Mesenchymal stem cell (in vitro differentiated cells and primary cell): Measurements from ENCODE around the gene KBTBD12.

Experiments used
- DNase-seq: peaks from one replicate; pipeline ENCODE4 v3.0.0-alpha.2; 2013
- H2AFZ ChIP-seq: one replicate; pipeline ENCODE4 v1.6.1; 2013; ENCODE audit warnings: low read depth, mild to moderate bottlenecking, control low read depth, inconsistent platforms, low read length, moderate library complexity
- H2AK5ac ChIP-seq: 2 replicates; pipeline ENCODE4 v1.6.1; 2013; ENCODE audit warnings: low read length, moderate library complexity, mild to moderate bottlenecking, inconsistent platforms; ENCODE audit not compliant: severe bottlenecking
- H2BK120ac ChIP-seq: one replicate; pipeline ENCODE4 v1.6.1; 2013; ENCODE audit warnings: low read depth, mild to moderate bottlenecking, inconsistent platforms, low read length, moderate library complexity
- H2BK12ac ChIP-seq, 2 experiments: one replicate each; pipeline ENCODE4 v1.6.1; 2013; ENCODE audit warnings: inconsistent platforms in 2 of 2, low read length in 2 of 2, mild to moderate bottlenecking in 2 of 2, moderate library complexity in 2 of 2, control low read depth in 1 of 2
- H2BK15ac ChIP-seq: one replicate; pipeline ENCODE4 v1.6.1; 2013; ENCODE audit warnings: mild to moderate bottlenecking, low read depth, inconsistent platforms; ENCODE audit not compliant: poor library complexity, severe bottlenecking
- H2BK5ac ChIP-seq: 2 replicates; pipeline ENCODE4 v1.6.1; 2013; ENCODE audit warnings: low read depth, mild to moderate bottlenecking, low read length, control low read depth, inconsistent platforms; ENCODE audit not compliant: poor library complexity, severe bottlenecking
- H3K14ac ChIP-seq, 2 experiments: one replicate each; pipeline ENCODE4 v1.6.1; 2013; ENCODE audit warnings: inconsistent platforms in 2 of 2, low read length in 2 of 2, control low read depth in 1 of 2, mild to moderate bottlenecking in 1 of 2, moderate library complexity in 1 of 2
- H3K18ac ChIP-seq, 2 experiments: one replicate each; pipeline ENCODE4 v1.6.1; 2013; ENCODE audit warnings: inconsistent platforms in 2 of 2, low read length in 2 of 2, control low read depth in 1 of 2, low read depth in 1 of 2, mild to moderate bottlenecking in 1 of 2
- H3K23ac ChIP-seq, 2 experiments: one replicate each; pipeline ENCODE4 v1.6.1; 2013; ENCODE audit warnings: inconsistent platforms in 2 of 2, low read length in 2 of 2, mild to moderate bottlenecking in 2 of 2, moderate library complexity in 2 of 2, control low read depth in 1 of 2
- H3K27ac ChIP-seq: 2 replicates; pipeline ENCODE4 v1.5.1; 2013; ENCODE audit warnings: mild to moderate bottlenecking, moderate library complexity, low read length, control low read depth, inconsistent platforms; ENCODE audit not compliant: poor library complexity, severe bottlenecking
- H3K27me3 ChIP-seq, 2 experiments: 2 replicates each; pipeline versions ENCODE4 v1.6.1 to v1.7.0; 2013; ENCODE audit warnings: low read length in 2 of 2, mild to moderate bottlenecking in 2 of 2, moderate library complexity in 2 of 2, control low read depth in 1 of 2, inconsistent platforms in 1 of 2; ENCODE audit not compliant: control insufficient read depth in 1 of 2, insufficient read depth in 1 of 2
- H3K36me3 ChIP-seq, 2 experiments: 2 replicates each; pipeline versions ENCODE4 v1.6.1 to v1.7.0; 2013; ENCODE audit warnings: low read length in 2 of 2, control low read depth in 1 of 2, inconsistent platforms in 1 of 2, low read depth in 1 of 2, mild to moderate bottlenecking in 1 of 2; ENCODE audit not compliant: insufficient read depth in 2 of 2, control insufficient read depth in 1 of 2
- H3K4ac ChIP-seq, 2 experiments: one replicate each; pipeline ENCODE4 v1.6.1; 2013; ENCODE audit warnings: inconsistent platforms in 2 of 2, low read length in 2 of 2, mild to moderate bottlenecking in 2 of 2, moderate library complexity in 2 of 2, control low read depth in 1 of 2, low read depth in 1 of 2
- H3K4me1 ChIP-seq: 2 replicates; pipeline ENCODE4 v1.6.1; 2013; ENCODE audit warnings: low read depth, low read length, control low read depth; ENCODE audit not compliant: control insufficient read depth, insufficient read depth
- H3K4me2 ChIP-seq: 2 replicates; pipeline ENCODE4 v1.6.1; 2013; ENCODE audit warnings: low read length, mild to moderate bottlenecking, inconsistent platforms; ENCODE audit not compliant: poor library complexity, severe bottlenecking
- H3K4me3 ChIP-seq, 2 experiments: 2 replicates each; pipeline versions ENCODE4 v1.5.1 to v1.7.0; 2013; ENCODE audit warnings: low read length in 2 of 2, mild to moderate bottlenecking in 2 of 2, control low read depth in 1 of 2, low read depth in 1 of 2; ENCODE audit not compliant: insufficient read depth in 1 of 2
- H3K79me1 ChIP-seq: replicated peaks from 2 replicates; pipeline ENCODE4 v1.6.1; 2013; ENCODE audit warnings: mild to moderate bottlenecking, control low read depth, low read length, inconsistent platforms; ENCODE audit not compliant: poor library complexity, severe bottlenecking
- H3K9ac ChIP-seq: 2 replicates; pipeline ENCODE4 v1.7.0; 2013; ENCODE audit warnings: mild to moderate bottlenecking, low read length, moderate library complexity
- H3K9me3 ChIP-seq: 2 replicates; pipeline ENCODE4 v1.7.0; 2013; ENCODE audit warnings: mild to moderate bottlenecking, low read length; ENCODE audit not compliant: control insufficient read depth
- H4K8ac ChIP-seq: one replicate; pipeline ENCODE4 v1.6.1; 2013; ENCODE audit warnings: inconsistent platforms, mild to moderate bottlenecking, low read length, moderate library complexity
- H4K91ac ChIP-seq: one replicate; pipeline ENCODE4 v1.6.1; 2013; ENCODE audit warnings: mild to moderate bottlenecking, low read length, inconsistent platforms
- WGBS: methylation state at CpG from one replicate; pipeline ENCODE4 v1.1.7; 2013; ENCODE audit warnings: mixed read lengths; 5-methylcytosine and 5-hydroxymethylcytosine counted together

KBTBD12 gene

DNA sequence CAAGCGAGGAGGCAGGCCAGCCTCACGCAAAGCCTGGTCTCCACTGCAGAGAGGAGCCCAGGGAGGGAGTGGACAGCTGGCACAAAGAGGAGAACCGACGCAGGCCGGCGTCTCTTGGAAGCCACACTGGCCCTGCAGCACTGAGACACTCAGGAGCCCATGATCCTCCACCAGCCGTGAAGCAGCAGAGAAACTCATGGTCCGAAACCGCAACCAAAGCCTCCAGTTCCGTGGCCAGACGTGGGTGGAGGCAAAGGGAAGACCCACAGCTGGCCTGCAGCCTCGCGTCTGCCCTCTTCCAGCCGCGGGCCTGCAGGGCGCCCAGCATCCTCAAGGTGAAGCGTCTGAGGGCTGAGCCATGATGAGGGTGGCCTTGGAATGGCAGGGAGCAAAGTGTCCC lies 75.0 kb downstream of the KBTBD12 start:
- no peak overlapping the region for H2BK15ac ChIP-seq
- H4K91ac ChIP-seq, result no peak overlapping the region
- H2AFZ ChIP-seq, result no peak overlapping the region
- H3K4me2 ChIP-seq, result no peak overlapping the region
- H3K36me3 ChIP-seq, result no peaks in the 10 kb centered on the region
- no peak overlapping the region for H3K23ac ChIP-seq
- H3K27me3 ChIP-seq, result peaks cover 27 to 48% of the 10 kb centered on the region in 2 experiments
- no peak overlapping the region for H2BK120ac ChIP-seq
- WGBS, result 85% methylated on average over 17 of the region's 17 CpGs
- no peak overlapping the region for H2BK5ac ChIP-seq
- no peaks in the 10 kb centered on the region for H3K79me1 ChIP-seq
- no peak overlapping the region for H2AK5ac ChIP-seq
- no peak overlapping the region for H3K4ac ChIP-seq
- no peak for DNase-seq
- H4K8ac ChIP-seq, result no peak overlapping the region
- no peaks in the 10 kb centered on the region for H3K9me3 ChIP-seq
- no peak overlapping the region for H3K27ac ChIP-seq
- no peak overlapping the region for H3K4me3 ChIP-seq
- H3K4me1 ChIP-seq, result no peaks in the 10 kb centered on the region
- H3K18ac ChIP-seq, result no peak overlapping the region
- H2BK12ac ChIP-seq, result no peak overlapping the region
- no peak overlapping the region for H3K14ac ChIP-seq
- H3K9ac ChIP-seq, result no peak overlapping the region

DNA sequence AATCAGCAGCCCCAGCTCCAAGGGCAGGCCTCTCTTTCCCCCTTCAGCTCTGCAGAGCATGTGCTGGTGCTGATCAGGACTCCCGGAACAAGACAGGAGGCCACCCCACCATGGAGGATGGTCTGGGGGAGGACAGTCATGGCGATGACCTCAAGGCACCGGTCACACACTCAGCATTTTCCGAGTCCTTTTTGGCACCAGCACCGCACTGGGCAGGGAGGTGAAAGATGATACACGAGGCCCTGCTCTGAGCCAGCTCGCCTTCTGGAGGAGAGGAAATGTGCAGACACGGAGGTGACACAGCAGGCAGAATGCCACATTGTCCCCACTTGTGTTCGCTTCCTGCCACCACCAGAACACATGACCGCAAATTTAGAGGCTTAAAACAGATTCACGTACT lies 75.4 kb downstream of the KBTBD12 start:
- Histone ChIP-seq H3K36me3 (no peaks in the 10 kb centered on the region), H3K4ac (no peak overlapping the region), H3K23ac (no peak overlapping the region), H3K27me3 (peaks cover 25 to 47% of the 10 kb centered on the region in 2 experiments), H2BK15ac (no peak overlapping the region), H3K9ac (no peak overlapping the region), H3K18ac (no peak overlapping the region), H3K9me3 (no peaks in the 10 kb centered on the region), H3K4me2 (no peak overlapping the region), H3K4me1 (no peaks in the 10 kb centered on the region), H2BK120ac (no peak overlapping the region), H2AK5ac (no peak overlapping the region), H4K91ac (no peak overlapping the region), H3K4me3 (no peak overlapping the region), H2AFZ (no peak overlapping the region), H4K8ac (no peak overlapping the region), H2BK12ac (no peak overlapping the region), H3K27ac (no peak overlapping the region), H3K79me1 (no peaks in the 10 kb centered on the region), H2BK5ac (no peak overlapping the region), H3K14ac (no peak overlapping the region)
- 84% methylated on average over 11 of the region's 11 CpGs for whole genome bisulfite sequencing
- no peak for DNase-seq

DNA sequence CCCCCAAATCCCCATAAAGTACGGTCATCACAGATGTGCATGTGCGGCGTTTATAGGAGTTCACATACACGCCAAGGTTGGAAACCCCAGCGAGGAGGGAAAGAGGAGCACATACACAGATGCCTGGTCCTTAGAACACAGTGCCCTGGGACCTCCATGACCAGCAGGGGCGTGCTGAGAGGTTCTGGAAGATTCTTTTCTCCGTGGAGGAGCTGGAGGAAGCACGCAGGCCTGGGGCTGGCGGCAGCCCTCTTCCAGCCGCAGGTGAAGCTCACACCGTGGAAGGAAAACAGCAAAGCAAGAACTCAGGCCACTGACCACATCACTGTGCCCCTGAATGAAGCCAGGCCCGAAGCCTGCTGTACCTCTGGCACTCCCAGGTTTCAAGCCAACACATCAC lies 76.2 kb downstream of the KBTBD12 start:
- no peak for DNase-seq
- WGBS, result 82% methylated on average over 11 of the region's 12 CpGs
- no peak overlapping the region for H3K18ac ChIP-seq
- H2AFZ ChIP-seq, result no peak overlapping the region
- no peak overlapping the region for H3K27ac ChIP-seq
- H4K8ac ChIP-seq, result no peak overlapping the region
- no peak overlapping the region for H3K4me3 ChIP-seq
- H3K27me3 ChIP-seq, result peaks cover 21 to 41% of the 10 kb centered on the region in 2 experiments
- no peaks in the 10 kb centered on the region for H3K36me3 ChIP-seq
- H3K4me2 ChIP-seq, result no peak overlapping the region
- no peak overlapping the region for H2BK12ac ChIP-seq
- H3K9me3 ChIP-seq, result no peaks in the 10 kb centered on the region
- no peak overlapping the region for H2BK120ac ChIP-seq
- no peak overlapping the region for H2BK5ac ChIP-seq
- H2AK5ac ChIP-seq, result no peak overlapping the region
- no peak overlapping the region for H4K91ac ChIP-seq
- no peak overlapping the region for H3K9ac ChIP-seq
- H3K4ac ChIP-seq, result no peak overlapping the region
- H3K4me1 ChIP-seq, result no peaks in the 10 kb centered on the region
- H2BK15ac ChIP-seq, result no peak overlapping the region
- H3K23ac ChIP-seq, result no peak overlapping the region
- no peaks in the 10 kb centered on the region for H3K79me1 ChIP-seq
- H3K14ac ChIP-seq, result no peak overlapping the region

DNA sequence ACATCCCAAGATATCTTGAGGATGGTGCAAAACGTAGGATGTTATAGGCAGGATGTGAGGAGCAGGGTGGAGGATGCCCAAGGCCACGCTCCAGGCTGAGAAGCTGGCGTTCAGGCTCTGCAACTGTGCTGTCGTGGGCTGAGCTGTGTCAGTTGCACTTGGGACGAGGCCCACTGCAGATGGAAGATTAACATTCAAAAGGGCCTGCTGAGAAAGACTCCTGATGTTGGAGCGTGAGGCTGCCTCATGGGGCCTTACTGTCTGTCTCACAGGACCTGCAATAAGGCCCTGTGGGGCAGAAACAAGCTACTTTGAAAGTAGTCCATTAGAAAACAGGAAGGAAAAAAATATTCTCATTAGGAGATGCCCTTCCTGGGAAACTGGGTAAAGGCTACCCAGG lies 76.6 kb downstream of the KBTBD12 start:
- H4K8ac ChIP-seq, result no peak overlapping the region
- no peak overlapping the region for H2BK120ac ChIP-seq
- H3K4me1 ChIP-seq, result no peaks in the 10 kb centered on the region

More for the DNA sequence above, 76.6 kb downstream of the KBTBD12 start:
- Histone ChIP-seq H3K9ac (no peak overlapping the region), H2BK5ac (no peak overlapping the region), H2AFZ (no peak overlapping the region), H3K4me3 (no peak overlapping the region), H3K14ac (no peak overlapping the region), H3K18ac (no peak overlapping the region), H3K4ac (no peak overlapping the region), H3K23ac (no peak overlapping the region), H3K36me3 (no peaks in the 10 kb centered on the region), H3K79me1 (no peaks in the 10 kb centered on the region), H3K9me3 (no peaks in the 10 kb centered on the region), H2AK5ac (no peak overlapping the region), H3K27ac (no peak overlapping the region), H2BK15ac (no peak overlapping the region), H4K91ac (no peak overlapping the region), H3K4me2 (no peak overlapping the region), H2BK12ac (no peak overlapping the region), H3K27me3 (peaks cover 25 to 41% of the 10 kb centered on the region in 2 experiments)
- DNase-seq, result no peak
- 72% methylated on average over 6 of the region's 6 CpGs for WGBS
